ENCODE results near the gene NPIPB4. TPM values are rescaled to one million over a fixed set of nuclear protein-coding genes. Genes with fewer than 3 reads are reported as not detected.

Gene NPIPB4
- total RNA-seq = 14.6 and 26.3 TPM in 2 replicates

DNA sequence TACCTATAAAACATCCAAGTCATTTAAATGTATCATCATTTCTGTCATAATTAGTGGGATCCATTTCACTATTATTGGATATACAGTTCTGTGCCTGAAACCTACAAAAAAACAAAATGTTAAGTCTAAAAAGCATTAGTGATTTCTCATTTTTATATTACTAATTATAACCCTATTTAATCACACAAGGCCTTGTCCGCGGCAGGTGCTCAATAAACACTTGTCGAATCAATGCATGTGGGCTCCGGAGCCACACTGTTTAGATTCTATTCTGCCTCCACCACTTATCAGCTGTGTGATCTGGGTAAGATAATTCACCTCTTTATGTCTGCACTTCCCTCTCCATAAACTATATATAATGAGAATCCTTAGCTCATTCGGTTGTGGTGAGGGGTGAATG lies at the start of gene NPIPB4:
NPIPB4 (minus strand) TSS at position 101 of the 400 bp plus-strand sequence. CDS start 378 bp downstream, outside the sequence.

Other genes starting within 250 kb of the NPIPB4 start
- gene IGSF6, start 205.1 kb downstream of the NPIPB4 start, total RNA-seq = not detected in 2 replicates
- gene OTOA, start 193.8 kb downstream of the NPIPB4 start, total RNA-seq = under 0.01 TPM in 1 of 2 replicates, not detected in the other
- gene UQCRC2, start 95.6 kb upstream of the NPIPB4 start, total RNA-seq = 191 and 214 TPM in 2 replicates
- not detected in 2 replicates for gene PDZD9, start 143.4 kb upstream of the NPIPB4 start, total RNA-seq
- gene MOSMO, start 150.4 kb upstream of the NPIPB4 start, total RNA-seq = 10.7 and 11.0 TPM in 2 replicates
- under 0.01 TPM in 1 of 2 replicates, not detected in the other for gene VWA3A, start 234.8 kb upstream of the NPIPB4 start, total RNA-seq